Skin epidermis (tissue), 12 donors: ENCODE data around the gene GFRA4.

Experiments used
- H3K27ac ChIP-seq, 21 experiments: fragments of 200-600 bp; sonication (generic) in 11 of 21; one replicate each; pipeline ENCODE4 v1.5.0; 2020; ENCODE audit warnings: mild to moderate bottlenecking in 3 of 21, inconsistent platforms in 2 of 21, moderate library complexity in 2 of 21
- H3K4me3 ChIP-seq, 7 experiments: fragments of 200-600 bp; sonication (generic) in 2 of 7; one replicate each; pipeline ENCODE4 v1.5.0; 2020; ENCODE audit warnings: inconsistent platforms in 2 of 7, mild to moderate bottlenecking in 2 of 7, moderate library complexity in 1 of 7

The GFRA4 gene

GRCh38 chr20:3678856-3679720, 15.9 kb upstream of the GFRA4 start:
- peak overlapping the region in 20 of 21 experiments; percentile 2 to 84 (median 63) for H3K27ac ChIP-seq
- peak overlapping the region in 1 of 7 experiments; percentile 37 for H3K4me3 ChIP-seq

DNA sequence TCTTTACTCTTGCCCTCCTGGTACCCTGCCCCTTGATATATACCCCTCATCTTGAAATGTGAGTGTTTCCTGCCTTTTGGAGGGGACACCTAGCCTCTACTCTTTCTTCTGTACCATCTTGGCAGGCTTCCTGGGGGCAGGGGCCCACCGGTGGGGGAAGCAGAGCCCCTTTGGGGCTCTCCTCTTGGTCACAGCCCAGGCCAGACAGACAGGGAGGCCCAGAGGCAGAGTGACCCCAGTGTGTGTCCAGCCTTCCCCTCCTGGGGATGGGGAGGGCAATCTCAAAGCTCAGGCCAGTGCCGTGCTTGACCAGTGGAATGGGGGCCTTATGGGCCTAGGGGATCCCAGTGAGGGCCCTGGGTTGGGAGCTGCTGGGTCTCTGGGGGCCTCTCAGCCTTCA, 15.0 kb upstream of the GFRA4 start:
- no peak overlapping the region for H3K4me3 ChIP-seq
- peak overlapping the region in 14 of 21 experiments; percentile 3 to 82 (median 62) for H3K27ac ChIP-seq

- no peak overlapping the region for H3K4me3 ChIP-seq
- H3K27ac ChIP-seq, result peak overlapping the region in 10 of 21 experiments; percentile 36 to 82 (median 64)
Measured at GRCh38 chr20:3677733-3678132, 14.5 kb upstream of the GFRA4 start.

DNA sequence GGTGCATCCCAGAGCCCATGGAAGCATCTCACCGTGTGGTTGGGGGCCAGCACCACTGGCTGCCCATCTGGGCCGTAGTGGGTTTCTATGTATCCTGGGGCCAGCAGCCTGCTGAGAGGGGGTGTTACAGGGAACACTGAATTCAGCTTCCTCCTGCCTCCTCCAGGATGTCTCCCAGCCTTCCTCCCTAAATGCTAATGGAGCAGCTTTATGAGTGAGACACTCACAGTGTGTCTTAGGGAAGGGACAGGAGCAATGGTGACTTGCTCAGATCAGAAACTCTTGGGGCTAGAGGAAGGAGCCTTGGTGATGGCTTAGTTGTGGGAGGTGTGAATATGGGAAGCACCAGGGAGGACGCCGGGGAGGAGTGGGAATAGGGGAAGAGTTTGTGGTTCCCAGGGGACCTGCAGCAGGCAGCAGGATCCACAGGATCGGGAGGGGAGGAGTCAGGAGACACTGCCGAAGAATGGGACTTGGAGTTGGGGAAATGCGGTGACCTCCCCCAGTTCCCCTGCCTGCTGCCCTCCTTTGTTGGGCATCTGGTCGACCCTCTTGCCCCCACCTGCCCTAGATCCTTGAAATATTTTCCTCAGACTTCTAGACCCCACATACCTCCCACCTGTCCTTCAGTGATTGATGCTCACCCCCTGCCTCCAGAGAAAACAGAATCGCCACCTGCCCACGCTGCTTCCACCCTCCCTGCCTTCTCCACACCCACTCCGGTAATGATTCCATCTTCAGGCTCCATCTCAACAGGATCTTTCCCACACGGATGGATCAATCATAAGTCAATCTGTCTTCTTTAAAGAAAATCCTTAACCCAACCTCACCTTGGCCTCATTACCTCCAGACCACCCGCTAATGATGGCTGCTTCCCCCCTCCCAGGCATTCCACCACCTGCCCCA, 12.0 kb upstream of the GFRA4 start:
- Histone ChIP-seq H3K4me3 (no peak overlapping the region), H3K27ac (no peak overlapping the region)

DNA sequence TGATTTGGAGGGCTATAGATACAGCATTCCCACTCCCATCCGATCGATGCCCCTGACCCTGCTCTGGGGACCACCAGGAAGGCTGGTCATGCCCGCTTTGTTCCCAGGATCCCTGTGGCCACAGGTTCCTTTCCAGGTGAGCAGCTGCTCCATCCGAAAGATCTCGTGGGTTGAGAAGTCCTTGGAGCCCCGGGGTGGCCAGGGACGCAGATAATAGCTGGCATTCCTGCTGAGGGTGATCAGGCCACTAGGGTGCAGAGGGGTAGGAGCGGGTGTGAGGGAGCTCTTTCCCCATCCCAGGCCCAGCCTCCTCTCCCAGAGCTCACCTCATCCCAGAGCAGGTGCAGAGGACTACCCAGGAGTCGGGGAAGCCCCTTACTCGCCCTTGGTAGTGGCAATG, 11.2 kb upstream of the GFRA4 start:
- no peak overlapping the region for H3K27ac ChIP-seq
- no peak overlapping the region for H3K4me3 ChIP-seq

- no peak overlapping the region for H3K27ac ChIP-seq
- H3K4me3 ChIP-seq, result no peak overlapping the region
Measured at GRCh38 chr20:3673221-3674070, 10.2 kb upstream of the GFRA4 start.

GRCh38 chr20:3672547-3673171, 9.5 kb upstream of the GFRA4 start:
- Histone ChIP-seq H3K4me3 (peak overlapping the region in 2 of 7 experiments; percentile 4 to 22), H3K27ac (no peak overlapping the region)

DNA sequence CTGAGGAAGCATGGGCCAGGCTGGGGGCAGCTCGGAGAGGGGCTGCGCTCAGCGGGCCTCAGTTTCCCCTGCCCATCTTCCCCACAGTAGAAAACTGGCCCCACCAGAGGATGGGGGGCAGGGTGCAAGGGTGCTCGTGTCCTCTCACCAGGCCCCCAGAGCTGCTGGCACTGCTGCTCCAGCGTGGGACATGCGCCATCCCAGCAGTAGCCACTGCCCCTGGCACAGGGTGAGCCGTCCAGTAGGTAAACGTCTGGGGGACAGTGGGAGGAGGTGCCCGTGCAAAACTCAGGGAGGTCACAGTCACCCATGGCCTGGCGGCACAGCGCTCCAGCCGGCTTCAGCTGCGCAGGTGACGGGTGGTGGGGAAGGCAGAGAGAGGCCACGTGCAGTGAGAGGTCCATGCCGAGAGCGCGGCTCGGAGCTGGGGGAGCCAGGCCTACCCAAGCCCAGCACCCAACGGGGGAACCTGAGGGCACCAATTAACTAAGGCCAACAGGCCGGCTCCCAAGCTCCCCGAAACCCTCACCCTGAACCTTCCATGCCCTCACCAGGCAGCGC, 8.9 kb upstream of the GFRA4 start:
- peak overlapping the region in 2 of 7 experiments; percentile 4 to 22 for H3K4me3 ChIP-seq
- no peak overlapping the region for H3K27ac ChIP-seq

DNA sequence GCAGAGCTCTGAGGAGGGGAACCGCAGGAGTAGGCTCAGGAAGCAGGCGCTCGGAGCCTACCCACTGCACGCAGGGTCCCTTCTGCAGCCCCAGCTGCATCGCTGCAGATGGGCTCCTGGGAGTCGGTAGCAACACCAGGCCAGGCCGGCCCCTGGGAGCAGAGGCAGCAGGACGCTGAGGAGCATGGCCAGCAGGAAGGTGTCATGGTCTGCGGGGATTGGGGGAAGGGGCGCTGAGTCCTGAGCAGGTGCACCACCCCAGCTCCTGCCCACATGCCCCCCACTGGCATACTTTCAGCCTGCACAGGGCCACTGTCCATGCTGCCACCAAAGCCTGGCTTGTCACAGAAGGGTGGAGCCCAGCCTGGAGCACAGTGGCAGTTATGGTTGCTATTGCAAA, 7.7 kb upstream of the GFRA4 start:
- Histone ChIP-seq H3K4me3 (no peak overlapping the region), H3K27ac (no peak overlapping the region)

DNA sequence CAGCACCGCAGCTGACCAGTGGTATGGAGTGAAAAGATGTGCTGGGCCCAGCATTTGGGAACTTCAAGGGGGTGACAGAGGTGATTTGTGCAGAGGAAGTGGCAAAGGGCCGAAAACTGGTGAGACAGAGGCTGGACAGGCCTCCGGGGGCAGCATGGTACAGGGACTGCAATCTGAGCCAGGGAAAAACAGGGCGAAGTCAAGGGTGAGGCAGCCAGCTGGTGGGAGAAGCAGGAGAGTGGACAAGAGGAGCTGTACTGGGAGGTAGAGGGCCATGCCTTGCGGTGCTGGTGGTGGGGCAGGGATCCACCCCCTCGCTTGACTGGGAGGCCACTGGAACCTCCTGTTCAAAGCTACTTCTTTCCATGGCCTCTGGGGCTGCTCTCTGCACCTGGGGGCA, 7.3 kb upstream of the GFRA4 start:
- H3K27ac ChIP-seq, result no peak overlapping the region
- no peak overlapping the region for H3K4me3 ChIP-seq

GRCh38 chr20:3669710-3670367, 6.6 kb upstream of the GFRA4 start:
- Histone ChIP-seq H3K4me3 (no peak overlapping the region), H3K27ac (no peak overlapping the region)

- Histone ChIP-seq H3K27ac (no peak overlapping the region), H3K4me3 (no peak overlapping the region)
Measured at GRCh38 chr20:3667434-3668037, 4.3 kb upstream of the GFRA4 start.

DNA sequence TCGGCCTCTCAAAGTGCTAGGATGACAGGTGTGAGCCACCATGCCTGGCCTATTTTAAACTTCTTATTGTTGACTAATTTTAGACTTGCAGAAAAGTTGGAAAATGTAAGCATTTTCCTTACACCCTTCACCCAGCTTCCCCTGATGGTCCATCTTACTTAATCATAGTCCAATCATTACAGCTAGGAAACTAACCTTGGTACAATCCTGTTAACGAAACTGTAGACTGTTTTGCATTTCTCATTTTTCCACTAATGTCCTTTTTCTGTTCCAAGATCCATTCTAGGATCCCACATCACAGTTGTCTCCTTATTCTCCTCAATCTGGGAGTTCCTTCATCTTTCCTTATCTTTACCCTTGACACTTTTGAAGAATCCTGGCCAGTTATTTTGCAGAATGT, 659 bp upstream of the GFRA4 start:
- no peak overlapping the region for H3K4me3 ChIP-seq
- no peak overlapping the region for H3K27ac ChIP-seq

DNA sequence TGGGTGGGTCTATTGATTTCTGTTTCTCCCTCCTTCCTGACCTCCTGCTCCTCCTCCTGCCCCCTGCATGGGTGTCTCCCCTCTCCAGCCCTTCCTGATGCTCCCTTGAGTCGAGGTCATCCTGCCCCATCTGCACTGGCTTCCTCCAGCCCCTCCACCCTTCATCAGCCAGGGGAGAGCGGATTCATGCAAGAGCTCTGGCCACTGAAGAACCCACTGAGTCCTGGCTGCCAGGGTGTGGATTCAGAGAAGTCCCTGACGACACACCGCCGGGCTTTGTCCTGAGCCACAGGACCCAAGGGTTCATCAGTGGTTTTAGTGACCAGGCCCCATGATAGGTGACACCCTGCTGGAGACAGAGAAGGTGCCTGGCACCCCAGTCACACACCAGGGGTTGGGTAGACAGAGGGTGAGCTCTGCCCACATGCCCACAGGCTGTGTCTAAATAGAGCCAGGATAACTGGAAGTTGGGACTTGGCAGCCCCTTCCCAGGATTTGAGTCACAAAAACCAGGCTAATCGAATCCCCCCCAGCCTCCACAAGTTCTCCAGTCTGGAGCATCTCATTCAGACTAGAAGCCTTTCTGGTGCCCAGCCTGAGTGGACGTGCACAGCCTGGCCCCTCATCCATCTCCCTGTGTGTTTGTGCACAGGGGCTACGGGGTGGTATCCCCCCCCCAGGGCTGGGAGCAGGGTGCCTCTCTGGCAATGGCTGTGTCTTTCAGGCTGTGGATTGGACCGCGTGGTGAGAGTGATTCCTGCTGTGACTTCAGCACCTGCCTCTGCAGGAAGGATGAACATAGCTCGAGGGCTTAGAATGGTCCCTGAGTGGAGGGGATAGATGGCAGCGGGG, 1.2 kb downstream of the GFRA4 start:
- H3K4me3 ChIP-seq, result no peak overlapping the region
- H3K27ac ChIP-seq, result no peak overlapping the region

DNA sequence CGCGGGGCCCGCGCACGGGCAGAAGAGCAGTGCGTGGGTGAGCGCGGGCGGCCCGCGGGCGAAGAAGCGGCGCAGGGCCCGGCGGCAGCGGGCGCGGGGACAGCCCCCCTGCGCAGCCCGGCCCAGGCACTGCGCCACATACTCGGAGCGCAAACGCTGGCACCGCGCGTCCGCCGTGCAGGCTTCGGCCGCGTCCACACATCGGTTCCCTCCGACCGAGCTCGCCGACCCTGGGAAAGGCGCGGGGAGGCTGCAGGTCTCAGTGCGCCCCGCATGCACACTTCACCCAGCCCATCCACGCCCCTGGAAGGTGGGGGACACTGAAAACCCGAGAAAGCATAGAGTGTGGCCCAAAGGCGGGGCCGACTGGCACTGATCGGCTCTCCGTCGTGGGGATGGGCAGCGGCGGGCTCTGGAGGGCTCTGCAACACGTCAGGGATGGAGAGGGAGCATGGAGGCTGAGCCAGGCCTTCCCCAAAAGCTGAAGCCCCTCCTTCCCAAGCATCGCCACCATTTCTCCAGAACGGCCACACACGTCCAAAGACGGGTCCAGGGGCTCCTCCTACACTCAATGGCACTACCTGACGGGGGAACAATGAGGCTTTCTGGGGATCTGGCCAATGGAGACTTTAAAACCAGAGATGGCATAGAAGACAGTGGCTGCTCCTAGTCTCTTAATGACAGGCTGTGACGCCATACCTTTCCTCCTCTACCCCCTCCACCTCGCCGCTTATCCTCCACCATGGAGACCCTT, 2.0 kb downstream of the GFRA4 start:
- Histone ChIP-seq H3K27ac (no peak overlapping the region), H3K4me3 (peak overlapping the region in 1 of 7 experiments; percentile 15)

GRCh38 chr20:3660262-3661059, 2.7 kb downstream of the GFRA4 start:
- H3K4me3 ChIP-seq, result peak overlapping the region in 2 of 7 experiments; percentile 11 to 15
- no peak overlapping the region for H3K27ac ChIP-seq
